NT2/D1 (cell line): Measurements from ENCODE around the gene ZNF205.

Source experiments
- SUZ12 ChIP-seq: IDR thresholded peaks from 2 replicates; pipeline ENCODE4 v1.6.1; 2011; ENCODE audit not compliant: insufficient read length, insufficient read depth; ENCODE audit errors: extremely low read depth
- YY1 ChIP-seq: IDR thresholded peaks from 2 replicates; pipeline ENCODE4 v1.6.1; 2011; ENCODE audit not compliant: insufficient read length, insufficient read depth

DNA sequence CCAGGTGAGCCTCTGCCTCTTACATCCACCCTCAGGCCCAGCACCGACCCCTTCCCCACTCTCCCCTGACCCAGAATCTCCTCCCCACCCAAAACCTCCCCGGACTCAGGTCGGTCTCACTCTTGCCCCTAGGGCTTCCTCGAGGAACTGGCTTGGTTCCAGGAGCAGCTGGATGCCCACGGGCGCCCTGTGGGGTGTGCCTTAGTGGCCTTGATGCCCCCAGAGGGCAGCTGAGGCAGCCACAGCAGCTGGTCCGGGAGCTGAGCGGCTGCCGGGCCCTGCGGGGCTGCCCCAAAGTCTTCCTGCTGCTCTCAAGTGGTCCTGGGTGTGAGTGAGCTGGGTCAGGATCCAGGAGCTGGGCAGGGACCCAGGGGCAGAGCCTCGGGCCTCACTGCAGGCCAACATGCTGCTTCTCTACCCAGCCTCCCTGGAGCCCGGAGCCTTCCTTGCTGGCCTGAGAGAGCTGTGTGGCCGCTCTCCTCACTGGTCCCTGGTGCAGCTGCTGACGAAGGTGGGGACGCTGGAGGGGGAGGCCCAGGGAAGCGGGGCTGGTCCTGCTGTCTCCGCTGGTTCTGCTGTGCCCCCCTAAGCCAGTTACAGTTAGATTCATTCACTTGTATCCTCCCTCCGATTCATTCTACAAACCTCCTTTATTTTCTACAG, 32.1 kb downstream of the ZNF205 start:
- TF ChIP-seq SUZ12 (no peak), YY1 (no peak)
